Duodenal mucosa (tissue), 2 donors: ENCODE results near the gene OSM.

Source experiments
- H3K27ac ChIP-seq: one replicate; pipeline ENCODE4 v1.7.0; 2013; ENCODE audit warnings: low read depth, low read length
- H3K27me3 ChIP-seq, 2 donors: one replicate each; pipeline ENCODE4 v1.7.0; 2013; ENCODE audit warnings: low read length in 2 of 2, control low read depth in 1 of 2; ENCODE audit not compliant: insufficient read depth in 2 of 2, control insufficient read depth in 1 of 2
- H3K36me3 ChIP-seq, 2 donors: one replicate each; pipeline ENCODE4 v1.7.0; 2013; ENCODE audit warnings: low read length in 2 of 2, control low read depth in 1 of 2; ENCODE audit not compliant: insufficient read depth in 2 of 2, control insufficient read depth in 1 of 2
- H3K4me1 ChIP-seq, 2 donors: one replicate each; pipeline ENCODE4 v1.7.0; 2013; ENCODE audit warnings: low read length in 2 of 2, control low read depth in 1 of 2; ENCODE audit not compliant: insufficient read depth in 2 of 2, control insufficient read depth in 1 of 2
- H3K4me3 ChIP-seq, 2 donors: one replicate each; pipeline ENCODE4 v1.7.0; 2013; ENCODE audit warnings: low read length in 2 of 2, low read depth in 1 of 2
- H3K9ac ChIP-seq, 2 donors: one replicate each; pipeline ENCODE4 v1.7.0; 2013; ENCODE audit warnings: low read length in 2 of 2, low read depth in 1 of 2
- H3K9me3 ChIP-seq, 2 donors: one replicate each; pipeline ENCODE4 v1.7.0; 2013; ENCODE audit warnings: low read length in 2 of 2, control low read depth in 1 of 2; ENCODE audit not compliant: control insufficient read depth in 1 of 2

OSM gene

DNA sequence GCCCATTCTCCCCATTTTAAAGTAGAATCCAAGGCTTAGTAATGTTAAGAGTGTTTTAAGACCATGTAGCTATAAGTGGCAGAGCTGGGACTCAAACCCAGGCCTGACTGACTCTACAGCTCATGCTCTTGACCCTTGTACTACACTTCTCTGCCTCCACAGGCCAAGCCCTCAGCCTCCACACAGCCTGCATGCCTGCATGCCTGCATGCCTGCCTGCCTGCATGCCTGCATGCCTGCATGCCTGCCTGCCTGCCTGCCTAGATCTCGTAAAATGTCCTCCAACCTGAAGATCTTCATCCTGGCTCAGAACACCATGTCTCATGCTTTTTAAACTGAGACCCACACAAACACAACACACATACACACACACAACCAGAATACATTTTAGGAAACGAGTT, 41.4 kb upstream of the OSM start:
- no peak overlapping the region for H3K4me3 ChIP-seq
- no peak overlapping the region for H3K27ac ChIP-seq
- no peak overlapping the region for H3K9ac ChIP-seq
- no peaks in the 10 kb centered on the region for H3K9me3 ChIP-seq
- no peaks in the 10 kb centered on the region for H3K27me3 ChIP-seq
- H3K36me3 ChIP-seq: peaks cover 0 to 11% of the 10 kb centered on the region in 2 donors
- peaks cover 90 to 92% of the 10 kb centered on the region in 2 donors for H3K4me1 ChIP-seq

- no peaks in the 10 kb centered on the region for H3K27me3 ChIP-seq
- peak overlapping the region in 1 of 2 donors; percentile 13 for H3K9ac ChIP-seq
- H3K4me1 ChIP-seq: peaks cover 89 to 94% of the 10 kb centered on the region in 2 donors
- H3K4me3 ChIP-seq: no peak overlapping the region
- H3K27ac ChIP-seq: no peak overlapping the region
- H3K36me3 ChIP-seq: peaks cover 0 to 11% of the 10 kb centered on the region in 2 donors
- no peaks in the 10 kb centered on the region for H3K9me3 ChIP-seq
Measured at GRCh38 chr22:30307041-30307574, 40.5 kb upstream of the OSM start.

DNA sequence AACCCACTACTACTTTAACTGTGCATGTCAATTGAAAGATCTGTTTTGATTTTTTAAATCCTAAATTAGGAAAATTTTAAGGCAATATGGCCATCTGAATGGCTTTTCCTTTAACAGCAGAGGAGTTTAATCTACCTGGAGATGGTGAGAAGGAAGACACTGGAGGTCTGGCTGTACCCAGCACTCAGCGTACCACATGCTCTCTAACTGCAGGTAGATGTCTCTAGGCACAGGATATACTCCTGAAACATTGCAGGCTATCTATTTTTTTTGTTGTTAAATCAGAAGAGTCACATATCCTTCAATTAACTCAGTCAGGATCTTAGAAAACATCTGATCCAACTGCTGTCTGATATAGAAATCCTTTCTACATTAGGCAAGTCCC, 40.0 kb upstream of the OSM start:
- Histone ChIP-seq H3K4me3 (peak overlapping the region in 1 of 2 donors; percentile 37), H3K4me1 (peaks cover 89 to 94% of the 10 kb centered on the region in 2 donors), H3K27me3 (no peaks in the 10 kb centered on the region), H3K36me3 (peaks cover 0 to 11% of the 10 kb centered on the region in 2 donors), H3K27ac (no peak overlapping the region), H3K9ac (peak overlapping the region; percentile 13 to 18), H3K9me3 (no peaks in the 10 kb centered on the region)

GRCh38 chr22:30305906-30306626, 39.4 kb upstream of the OSM start:
- H3K27me3 ChIP-seq: no peaks in the 10 kb centered on the region
- peak overlapping the region; percentile 4 to 18 for H3K9ac ChIP-seq
- H3K9me3 ChIP-seq: no peaks in the 10 kb centered on the region
- H3K4me1 ChIP-seq: peaks cover 85 to 91% of the 10 kb centered on the region in 2 donors
- H3K4me3 ChIP-seq: peak overlapping the region; percentile 13 to 37
- peaks cover 0 to 15% of the 10 kb centered on the region in 2 donors for H3K36me3 ChIP-seq
- H3K27ac ChIP-seq: peak overlapping the region; percentile 36

DNA sequence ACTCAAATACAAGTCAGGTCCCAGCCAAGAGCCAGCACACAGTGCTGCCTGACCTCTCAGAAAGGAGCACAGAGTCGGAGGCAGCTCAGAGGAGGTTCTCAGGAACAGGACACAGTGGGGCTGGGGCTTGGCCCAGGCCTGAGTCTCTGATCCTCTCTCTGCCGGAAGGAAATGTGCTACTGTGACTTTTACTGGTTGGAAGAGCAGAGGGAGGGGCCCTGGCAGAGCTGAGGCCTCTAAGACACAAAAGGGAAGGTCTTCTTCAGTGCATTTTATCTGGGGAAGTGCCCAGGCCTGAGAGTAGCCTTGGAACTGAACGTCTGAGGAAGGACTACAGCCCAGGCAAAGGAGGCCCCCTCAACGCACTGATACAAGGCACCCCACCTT, 38.9 kb upstream of the OSM start:
- Histone ChIP-seq H3K27ac (peak overlapping the region; percentile 36), H3K27me3 (no peaks in the 10 kb centered on the region), H3K4me1 (peaks cover 80 to 85% of the 10 kb centered on the region in 2 donors), H3K9me3 (no peaks in the 10 kb centered on the region), H3K36me3 (peaks cover 0 to 20% of the 10 kb centered on the region in 2 donors), H3K9ac (peak overlapping the region; percentile 4 to 18), H3K4me3 (peak overlapping the region; percentile 13 to 37)

- peak overlapping the region in 1 of 2 donors; percentile 5 for H3K4me3 ChIP-seq
- H3K9ac ChIP-seq: peak overlapping the region; percentile 9 to 18
- peaks cover 0 to 27% of the 10 kb centered on the region in 2 donors for H3K36me3 ChIP-seq
- peaks cover 72 to 77% of the 10 kb centered on the region in 2 donors for H3K4me1 ChIP-seq
- H3K9me3 ChIP-seq: no peaks in the 10 kb centered on the region
- peak overlapping the region; percentile 35 for H3K27ac ChIP-seq
- no peaks in the 10 kb centered on the region for H3K27me3 ChIP-seq
Measured at GRCh38 chr22:30304495-30305244, 38.0 kb upstream of the OSM start.

GRCh38 chr22:30302810-30303138, 36.1 kb upstream of the OSM start:
- H3K27ac ChIP-seq: no peak overlapping the region
- peaks cover 61% of the 10 kb centered on the region in 2 donors for H3K4me1 ChIP-seq
- H3K36me3 ChIP-seq: peaks cover 9 to 45% of the 10 kb centered on the region in 2 donors
- no peaks in the 10 kb centered on the region for H3K9me3 ChIP-seq
- H3K4me3 ChIP-seq: peak overlapping the region in 1 of 2 donors; percentile 15
- H3K27me3 ChIP-seq: no peaks in the 10 kb centered on the region
- H3K9ac ChIP-seq: peak overlapping the region in 1 of 2 donors; percentile 6

DNA sequence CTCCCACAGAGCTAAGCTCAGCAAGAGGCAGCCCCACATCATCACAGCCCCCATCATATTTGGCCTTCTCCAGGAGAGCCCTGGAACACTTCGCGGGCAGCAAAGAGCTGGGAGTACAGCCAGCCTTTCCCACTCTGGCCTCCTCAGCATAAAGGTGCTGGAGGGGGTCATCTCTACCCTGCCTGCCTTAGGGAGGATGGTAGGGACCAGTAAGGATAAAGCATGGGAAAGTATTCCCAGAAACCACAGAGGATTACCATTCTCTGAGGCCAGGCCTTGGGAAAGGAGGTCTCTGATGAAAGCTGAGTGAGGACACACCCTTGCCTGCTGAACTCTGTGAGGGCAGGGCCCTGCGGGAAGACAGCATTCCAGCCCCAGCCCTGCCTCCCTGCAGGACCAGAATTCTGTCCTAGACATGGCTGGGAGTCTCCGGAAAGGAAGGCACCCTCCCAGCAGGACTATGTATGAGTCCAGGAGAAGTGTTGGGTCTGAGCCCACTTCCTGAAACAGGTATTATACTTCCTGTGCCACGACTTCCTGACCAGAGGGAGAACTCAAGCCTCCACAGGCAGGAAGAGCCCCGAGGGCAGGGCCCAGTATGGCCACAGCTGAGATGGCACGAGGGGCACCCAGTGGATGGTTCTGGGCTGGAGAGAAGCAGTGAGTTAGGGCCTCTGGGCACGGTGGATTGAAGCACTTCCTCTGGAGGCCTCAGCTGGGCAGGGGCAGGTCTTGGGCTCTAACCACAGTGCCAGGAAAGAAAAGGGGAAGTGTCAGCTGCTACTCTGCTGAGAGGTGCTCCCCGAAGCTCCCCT, 35.6 kb upstream of the OSM start:
- Histone ChIP-seq H3K4me1 (peaks cover 56 to 57% of the 10 kb centered on the region in 2 donors), H3K4me3 (peak overlapping the region; percentile 15 to 16), H3K9me3 (no peaks in the 10 kb centered on the region), H3K9ac (peak overlapping the region in 1 of 2 donors; percentile 30), H3K27ac (no peak overlapping the region), H3K27me3 (no peaks in the 10 kb centered on the region), H3K36me3 (peaks cover 15 to 51% of the 10 kb centered on the region in 2 donors)

DNA sequence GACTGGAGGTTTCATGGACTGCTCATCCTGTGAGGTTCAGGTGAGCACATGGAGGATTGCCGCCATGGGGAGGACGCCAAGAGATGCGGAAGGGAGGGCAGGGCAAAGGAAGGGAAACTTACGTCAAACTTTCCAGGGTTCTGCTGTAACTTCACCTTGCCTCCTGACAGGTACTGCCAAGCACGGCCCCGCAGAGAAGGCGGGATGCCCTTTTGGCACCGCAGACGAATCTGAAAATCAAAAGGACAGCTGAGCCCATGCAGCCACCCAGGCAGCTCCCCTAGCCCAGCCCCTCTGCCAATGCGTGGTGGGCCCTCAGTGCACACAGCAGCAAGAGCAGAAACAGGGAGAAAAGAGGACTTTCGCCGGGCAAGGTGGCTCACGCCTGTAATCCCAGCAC, 32.7 kb upstream of the OSM start:
- H3K4me1 ChIP-seq: peaks cover 28 to 29% of the 10 kb centered on the region in 2 donors
- no peaks in the 10 kb centered on the region for H3K9me3 ChIP-seq
- no peak overlapping the region for H3K27ac ChIP-seq
- H3K9ac ChIP-seq: no peak overlapping the region
- peaks cover 28 to 78% of the 10 kb centered on the region in 2 donors for H3K36me3 ChIP-seq
- no peak overlapping the region for H3K4me3 ChIP-seq
- H3K27me3 ChIP-seq: no peaks in the 10 kb centered on the region
